K562 (cell line): Measurements from ENCODE around the gene PSRC1. TPM values are rescaled to one million over a fixed set of nuclear protein-coding genes. Genes with fewer than 3 reads are reported as not detected.

Experiments used
- ATF7 ChIP-seq: fragments of 450-650 bp; IDR thresholded peaks from 2 replicates; pipeline ENCODE4 v1.7.1; 2014; ENCODE audit warnings: mild to moderate bottlenecking, moderate library complexity
- BDP1 ChIP-seq: IDR thresholded peaks from 3 replicates; pipeline ENCODE4 v1.6.1; 2011; ENCODE audit not compliant: insufficient read length, insufficient read depth
- C11orf30 ChIP-seq: fragments of 450-650 bp; IDR thresholded peaks from 2 replicates; pipeline ENCODE4 v1.6.1; 2016; ENCODE audit warnings: low read depth, mild to moderate bottlenecking
- HNRNPLL ChIP-seq: fragments of 200-400 bp; formaldehyde crosslinking; IDR thresholded peaks from 2 replicates; pipeline ENCODE4 v1.6.1; 2017; ENCODE audit warnings: low read length, low read depth, mild to moderate bottlenecking; ENCODE audit not compliant: poor library complexity, severe bottlenecking
- MITF ChIP-seq: IDR thresholded peaks from 2 replicates; pipeline ENCODE4 v1.6.1; 2014; ENCODE audit warnings: antibody characterized with exemption
- NFE2 ChIP-seq: IDR thresholded peaks from 2 replicates; pipeline ENCODE4 v1.6.1; 2014; ENCODE audit warnings: antibody characterized with exemption, low read depth
- POLR2G ChIP-seq: fragments of 200-400 bp; formaldehyde crosslinking; IDR thresholded peaks from 2 replicates; pipeline ENCODE4 v1.6.1; 2017; ENCODE audit warnings: low read depth, mild to moderate bottlenecking, antibody characterized with exemption, low read length, moderate library complexity
- XRCC3 ChIP-seq: fragments of 450-650 bp; IDR thresholded peaks from 2 replicates; pipeline ENCODE4 v1.6.1; 2017; ENCODE audit warnings: mild to moderate bottlenecking, moderate library complexity
- ZFX ChIP-seq: sonication (generic); formaldehyde crosslinking; IDR thresholded peaks from 2 replicates; pipeline ENCODE4 v1.8.0; 2022; ENCODE audit warnings: mild to moderate bottlenecking, missing genetic modification reagents, moderate library complexity
- ZNF134 ChIP-seq: fragments of 250-450 bp; sonication (Bioruptor Pico); conservative IDR thresholded peaks from 2 replicates; pipeline ENCODE4 v1.4.0; 2020
- ZNF583 ChIP-seq: fragments of 250-450 bp; sonication (Bioruptor Pico); IDR thresholded peaks from 2 replicates; pipeline ENCODE4 v1.4.0; 2020
- polyA plus RNA-seq, 8 experiments: library from polyadenylated mRNA; depleted of rRNA in 4 of 8; stranded (reverse) in 5 of 8; unstranded in 3 of 8; fragments of >200 nt; fragmentation: Nextera tagmentation in 2 of 8; fragmentation: Illumina TruSeq in 1 of 8; extraction: Ambion mirVana in 2 of 8; extraction: Trizol in 1 of 8; gene quantifications; 2 replicates each; pipeline versions ENCODE4 v1.2.1 to v1.2.3, GENCODE V29; 2011 to 2014; ENCODE audit warnings: inconsistent platforms in 1 of 8, missing spikeins in 1 of 8
- total RNA-seq, 7 experiments: library from RNA; depleted of rRNA in 6 of 7; stranded (reverse); fragments of >200 nt in 6 of 7; fragmentation: Illumina TruSeq in 2 of 7; extraction: Trizol in 2 of 7; gene quantifications; 2 replicates each; pipeline versions ENCODE4 v1.2.1 to v1.2.3, GENCODE V29; 2011 to 2021; ENCODE audit warnings: low replicate concordance in 1 of 7
- TF ChIP-seq, protein P1 (sequence below), 2 experiments: fragments of 450-650 bp in 1 of 2; sonication (generic) in 1 of 2; formaldehyde crosslinking in 1 of 2; IDR thresholded peaks; 2 replicates each; pipeline versions ENCODE4 v1.7.1 to v1.9.0; 2016 to 2022; ENCODE audit warnings: inconsistent platforms in 1 of 2, mild to moderate bottlenecking in 1 of 2, missing genetic modification reagents in 1 of 2
- TF ChIP-seq, protein P2 (sequence below): fragments of 150-350 bp; conservative IDR thresholded peaks from 2 replicates; pipeline ENCODE4 v1.6.1; 2014; ENCODE audit warnings: low read length

Gene PSRC1
- total and polyA plus RNA-seq, 9 of the 15 experiments (the other 6 are each of a cell fraction or from before 2014, with no cell fraction given): 6.5 to 65.2 (median 39.3) TPM

DNA sequence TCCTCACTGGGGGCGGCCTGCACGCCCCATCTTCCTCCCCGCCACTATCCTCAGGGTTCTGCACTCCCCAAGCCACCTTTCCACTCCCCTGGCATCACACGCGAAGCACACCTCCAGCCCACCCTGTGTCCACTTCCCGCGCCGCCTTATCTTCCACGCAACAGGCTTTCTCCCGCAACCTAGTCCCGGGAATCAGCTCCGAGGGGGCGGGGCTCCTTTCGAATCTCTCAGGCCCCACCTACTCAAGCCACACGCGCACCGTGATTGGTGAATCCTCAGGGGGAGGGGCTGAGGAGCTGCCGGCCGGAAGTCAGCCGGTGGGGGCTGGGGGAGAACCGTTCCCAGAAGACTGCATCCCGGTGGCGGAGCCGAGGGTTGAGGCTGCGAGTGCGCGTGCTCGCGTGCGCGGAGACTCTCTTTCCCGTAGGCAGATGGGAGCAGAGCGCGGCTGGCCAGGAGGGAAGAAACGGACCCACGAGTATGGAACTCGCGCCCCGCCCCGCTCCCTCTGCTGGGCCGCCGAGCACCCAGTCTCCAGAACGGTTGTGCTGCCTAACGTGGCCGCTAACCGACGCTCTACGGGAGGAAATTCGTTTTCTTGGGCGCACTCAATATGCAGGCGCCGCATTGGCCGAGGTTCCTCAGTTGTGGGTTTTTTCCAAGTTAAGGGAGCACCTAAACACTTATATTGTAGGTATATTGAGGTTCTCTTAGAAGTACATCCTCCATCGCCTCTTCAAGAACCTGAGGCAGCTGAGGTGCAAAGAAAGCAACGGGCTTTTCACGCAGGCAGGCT is at the start of gene PSRC1 (continued):
- TF ChIP-seq, protein P1, sequence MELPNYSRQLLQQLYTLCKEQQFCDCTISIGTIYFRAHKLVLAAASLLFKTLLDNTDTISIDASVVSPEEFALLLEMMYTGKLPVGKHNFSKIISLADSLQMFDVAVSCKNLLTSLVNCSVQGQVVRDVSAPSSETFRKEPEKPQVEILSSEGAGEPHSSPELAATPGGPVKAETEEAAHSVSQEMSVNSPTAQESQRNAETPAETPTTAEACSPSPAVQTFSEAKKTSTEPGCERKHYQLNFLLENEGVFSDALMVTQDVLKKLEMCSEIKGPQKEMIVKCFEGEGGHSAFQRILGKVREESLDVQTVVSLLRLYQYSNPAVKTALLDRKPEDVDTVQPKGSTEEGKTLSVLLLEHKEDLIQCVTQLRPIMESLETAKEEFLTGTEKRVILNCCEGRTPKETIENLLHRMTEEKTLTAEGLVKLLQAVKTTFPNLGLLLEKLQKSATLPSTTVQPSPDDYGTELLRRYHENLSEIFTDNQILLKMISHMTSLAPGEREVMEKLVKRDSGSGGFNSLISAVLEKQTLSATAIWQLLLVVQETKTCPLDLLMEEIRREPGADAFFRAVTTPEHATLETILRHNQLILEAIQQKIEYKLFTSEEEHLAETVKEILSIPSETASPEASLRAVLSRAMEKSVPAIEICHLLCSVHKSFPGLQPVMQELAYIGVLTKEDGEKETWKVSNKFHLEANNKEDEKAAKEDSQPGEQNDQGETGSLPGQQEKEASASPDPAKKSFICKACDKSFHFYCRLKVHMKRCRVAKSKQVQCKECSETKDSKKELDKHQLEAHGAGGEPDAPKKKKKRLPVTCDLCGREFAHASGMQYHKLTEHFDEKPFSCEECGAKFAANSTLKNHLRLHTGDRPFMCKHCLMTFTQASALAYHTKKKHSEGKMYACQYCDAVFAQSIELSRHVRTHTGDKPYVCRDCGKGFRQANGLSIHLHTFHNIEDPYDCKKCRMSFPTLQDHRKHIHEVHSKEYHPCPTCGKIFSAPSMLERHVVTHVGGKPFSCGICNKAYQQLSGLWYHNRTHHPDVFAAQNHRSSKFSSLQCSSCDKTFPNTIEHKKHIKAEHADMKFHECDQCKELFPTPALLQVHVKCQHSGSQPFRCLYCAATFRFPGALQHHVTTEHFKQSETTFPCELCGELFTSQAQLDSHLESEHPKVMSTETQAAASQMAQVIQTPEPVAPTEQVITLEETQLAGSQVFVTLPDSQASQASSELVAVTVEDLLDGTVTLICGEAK (IDR thresholded peaks at IDR 0.05): peak; percentile 87
- TF ChIP-seq, protein P1 (CRISPR knock-in tag; IDR thresholded peaks at IDR 0.05): no peak
- TF ChIP-seq, protein P2, sequence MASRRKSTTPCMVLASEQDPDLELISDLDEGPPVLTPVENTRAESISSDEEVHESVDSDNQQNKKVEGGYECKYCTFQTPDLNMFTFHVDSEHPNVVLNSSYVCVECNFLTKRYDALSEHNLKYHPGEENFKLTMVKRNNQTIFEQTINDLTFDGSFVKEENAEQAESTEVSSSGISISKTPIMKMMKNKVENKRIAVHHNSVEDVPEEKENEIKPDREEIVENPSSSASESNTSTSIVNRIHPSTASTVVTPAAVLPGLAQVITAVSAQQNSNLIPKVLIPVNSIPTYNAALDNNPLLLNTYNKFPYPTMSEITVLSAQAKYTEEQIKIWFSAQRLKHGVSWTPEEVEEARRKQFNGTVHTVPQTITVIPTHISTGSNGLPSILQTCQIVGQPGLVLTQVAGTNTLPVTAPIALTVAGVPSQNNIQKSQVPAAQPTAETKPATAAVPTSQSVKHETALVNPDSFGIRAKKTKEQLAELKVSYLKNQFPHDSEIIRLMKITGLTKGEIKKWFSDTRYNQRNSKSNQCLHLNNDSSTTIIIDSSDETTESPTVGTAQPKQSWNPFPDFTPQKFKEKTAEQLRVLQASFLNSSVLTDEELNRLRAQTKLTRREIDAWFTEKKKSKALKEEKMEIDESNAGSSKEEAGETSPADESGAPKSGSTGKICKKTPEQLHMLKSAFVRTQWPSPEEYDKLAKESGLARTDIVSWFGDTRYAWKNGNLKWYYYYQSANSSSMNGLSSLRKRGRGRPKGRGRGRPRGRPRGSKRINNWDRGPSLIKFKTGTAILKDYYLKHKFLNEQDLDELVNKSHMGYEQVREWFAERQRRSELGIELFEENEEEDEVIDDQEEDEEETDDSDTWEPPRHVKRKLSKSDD: peak; percentile 82; the same call in 1 of the 2 replicates
- TF ChIP-seq ATF7 (peak; percentile 74), POLR2G (peak; percentile 97), ZFX (CRISPR knock-in tag) (peak; percentile 76), MITF (no peak; the same call in 1 of the 2 replicates), ZNF134 (CRISPR knock-in tag) (no peak), ZNF583 (CRISPR knock-in tag) (peak; percentile 13; the same call in 1 of the 2 replicates), HNRNPLL (peak; percentile 29), BDP1 (no peak), XRCC3 (no peak), NFE2 (0 out of 2 replicates have a peak, but pooled peaks have one; percentile 32), C11orf30 (peak; percentile 35; the same call in 1 of the 2 replicates)
